GM18499 (cell line): ENCODE measurements around the gene XYLT1.

Source experiments
- ATAC-seq: cut with Tn5 transposase; IDR thresholded peaks from one replicate; pipeline ENCODE4 v1.9.1; 2021; ENCODE audit warnings: moderate number of reproducible peaks; ENCODE audit not compliant: insufficient read depth, unreplicated experiment

XYLT1 gene

GRCh38 chr16:17176199-17176598 lies 294.6 kb downstream of the XYLT1 start:
- no peak for ATAC-seq

GRCh38 chr16:17173281-17173680 lies 297.5 kb downstream of the XYLT1 start:
- no peak for ATAC-seq

- no peak for ATAC-seq
These were observed 299.3 kb downstream of the XYLT1 start for GRCh38 chr16:17171250-17172143.

GRCh38 chr16:17170435-17170834 lies 300.3 kb downstream of the XYLT1 start:
- ATAC-seq: no peak

GRCh38 chr16:17168181-17168580 lies 302.6 kb downstream of the XYLT1 start:
- no peak for ATAC-seq

GRCh38 chr16:17166095-17166494 lies 304.7 kb downstream of the XYLT1 start:
- ATAC-seq: no peak

GRCh38 chr16:17162560-17162959 lies 308.2 kb downstream of the XYLT1 start:
- ATAC-seq: no peak

GRCh38 chr16:17160920-17161431 lies 309.8 kb downstream of the XYLT1 start:
- ATAC-seq: no peak

GRCh38 chr16:17160285-17160853 lies 310.4 kb downstream of the XYLT1 start:
- no peak for ATAC-seq

- ATAC-seq: no peak
These were observed 311.1 kb downstream of the XYLT1 start for GRCh38 chr16:17159617-17160016.

- ATAC-seq: no peak
These were observed 314.8 kb downstream of the XYLT1 start for GRCh38 chr16:17155936-17156335.

- ATAC-seq: no peak
These were observed 315.3 kb downstream of the XYLT1 start for GRCh38 chr16:17155485-17155884.

GRCh38 chr16:17154981-17155380 lies 315.8 kb downstream of the XYLT1 start:
- ATAC-seq: no peak

GRCh38 chr16:17152311-17152710 lies 318.4 kb downstream of the XYLT1 start:
- ATAC-seq: no peak

GRCh38 chr16:17151335-17151734 lies 319.4 kb downstream of the XYLT1 start:
- no peak for ATAC-seq

GRCh38 chr16:17149904-17150483 lies 320.8 kb downstream of the XYLT1 start:
- ATAC-seq: no peak

- ATAC-seq: no peak
These were observed 322.8 kb downstream of the XYLT1 start for GRCh38 chr16:17147942-17148341.

GRCh38 chr16:17145029-17145428 lies 325.7 kb downstream of the XYLT1 start:
- ATAC-seq: no peak

- no peak for ATAC-seq
These were observed 326.3 kb downstream of the XYLT1 start for GRCh38 chr16:17144431-17144830.

- ATAC-seq: no peak
These were observed 327.0 kb downstream of the XYLT1 start for GRCh38 chr16:17143546-17144419.
